Measurements from ENCODE around the gene PNPLA7.

The PNPLA7 gene

GRCh38 chr9:137426018-137426681 is 124.1 kb downstream of the PNPLA7 start:
- no peak overlapping the region for H3K4me3 ChIP-seq (ENCODE audit: low read depth, low read length)
- no peak for TF ChIP-seq CTCF (IDR thresholded peaks at IDR 0.05; ENCODE audit: low read depth, low read length)

GRCh38 chr9:137423514-137424291 is 126.5 kb downstream of the PNPLA7 start:
- H3K4me3 ChIP-seq (ENCODE audit: low read depth, low read length): peak overlapping the region; percentile 71
- no peak for TF ChIP-seq CTCF (IDR thresholded peaks at IDR 0.05; ENCODE audit: low read depth, low read length)

- TF ChIP-seq CTCF (IDR thresholded peaks at IDR 0.05; ENCODE audit: low read depth, low read length): peak; percentile 37; the same call in 1 of the 2 replicates
- H3K4me3 ChIP-seq (ENCODE audit: low read depth, low read length): peak within 1 kb of the TSS; percentile 71
These were observed 127.3 kb downstream of the PNPLA7 start, which contains the start of the genes EXD3 and NOXA1 for GRCh38 chr9:137422604-137423513. Gene EXD3 (minus strand): TSS chr9:137423162. CDS start chr9:137395357, 27,805 bp downstream. Gene NOXA1 (plus strand): TSS chr9:137423393. CDS start chr9:137423530, 137 bp downstream.

GRCh38 chr9:137421838-137422603 is 128.2 kb downstream of the PNPLA7 start:
- H3K4me3 ChIP-seq (ENCODE audit: low read depth, low read length): peak overlapping the region; percentile 71
- TF ChIP-seq CTCF (IDR thresholded peaks at IDR 0.05; ENCODE audit: low read depth, low read length): no peak

GRCh38 chr9:137417161-137418021 is 132.8 kb downstream of the PNPLA7 start:
- H3K4me3 ChIP-seq (ENCODE audit: low read depth, low read length): peak overlapping the region; percentile 47

More at GRCh38 chr9:137417161-137418021, 132.8 kb downstream of the PNPLA7 start:
- TF ChIP-seq CTCF (IDR thresholded peaks at IDR 0.05; ENCODE audit: low read depth, low read length): no peak
